IMR-90 (cell line): ENCODE data around the gene DRAP1. TPM values are rescaled to one million over a fixed set of nuclear protein-coding genes. Genes with fewer than 3 reads are reported as not detected.
"Not testable (repeated sequence)": the region's sequence is repeated elsewhere in the genome, so short reads cannot be mapped to it uniquely, and the experiment has no call there.

Experiments used
- ATAC-seq: fragments of 200-7000 bp; cut with Tn5 transposase; 2 replicates; pipeline ENCODE4 v1.9.1; 2020; ENCODE audit warnings: low read depth, mild to moderate bottlenecking, moderate library complexity
- BruUV-seq: library from RNA; stranded (reverse); fragments of 400-500 nt; replicated peaks from 2 replicates; lab custom pipeline; 2021; lab: Mats Ljungman, UMichigan
- CTCF ChIA-PET: fragments of 300-600 bp; formaldehyde crosslinking; extraction: SDS; loops from one replicate; lab custom pipeline; 2021; ENCODE audit warnings: antibody characterized with exemption; lab: Yijun Ruan, JAX
- POLR2A ChIA-PET: fragments of 300-600 bp; sonication (Branson Sonifier 250); formaldehyde crosslinking; loops from one replicate; lab custom pipeline; 2022; ENCODE audit warnings: antibody characterized with exemption; ENCODE audit not compliant: unreplicated experiment; lab: Charles Lee
- DNase-seq: peaks from one replicate; pipeline ENCODE4 v3.0.0; 2013
- H2AFZ ChIP-seq: replicated peaks from 2 replicates; pipeline ENCODE3; 2013; ENCODE audit warnings: low read length, mild to moderate bottlenecking; ENCODE audit not compliant: poor library complexity
- H2AK5ac ChIP-seq: 2 replicates; pipeline ENCODE4 v1.6.1; 2013; ENCODE audit warnings: low read depth, low read length, inconsistent platforms
- H2AK9ac ChIP-seq: replicated peaks from 2 replicates; pipeline ENCODE3; 2013; ENCODE audit warnings: mild to moderate bottlenecking, low read depth, low read length, moderate library complexity; ENCODE audit not compliant: poor library complexity
- H2BK120ac ChIP-seq: 2 replicates; pipeline ENCODE4 v1.6.1; 2013; ENCODE audit warnings: low read depth, low read length, inconsistent platforms
- H2BK15ac ChIP-seq: 3 replicates; pipeline ENCODE4 v1.6.1; 2013; ENCODE audit warnings: low read depth, low read length, inconsistent platforms
- H2BK20ac ChIP-seq: 2 replicates; pipeline ENCODE4 v1.6.1; 2013; ENCODE audit warnings: low read depth, mild to moderate bottlenecking, inconsistent platforms, low read length, moderate library complexity
- H2BK5ac ChIP-seq: 2 replicates; pipeline ENCODE4 v1.6.1; 2013; ENCODE audit warnings: mild to moderate bottlenecking, low read depth, low read length, inconsistent platforms; ENCODE audit not compliant: poor library complexity, severe bottlenecking
- H3K14ac ChIP-seq: replicated peaks from 2 replicates; pipeline ENCODE4 v1.6.1; 2013; ENCODE audit warnings: low read depth, low read length, inconsistent platforms
- H3K18ac ChIP-seq: 2 replicates; pipeline ENCODE4 v1.6.1; 2013; ENCODE audit warnings: low read depth, low read length, control low read depth
- H3K23ac ChIP-seq: 2 replicates; pipeline ENCODE4 v1.6.1; 2013; ENCODE audit warnings: low read depth, low read length, inconsistent platforms
- H3K27ac ChIP-seq: 2 replicates; pipeline ENCODE4 v1.5.1; 2013; ENCODE audit warnings: mild to moderate bottlenecking, control low read depth, low read length; ENCODE audit not compliant: insufficient read depth
- H3K27me3 ChIP-seq: 2 replicates; pipeline ENCODE4 v1.6.1; 2013; ENCODE audit warnings: low read length; ENCODE audit not compliant: control insufficient read depth, insufficient read depth
- H3K36me3 ChIP-seq: 2 replicates; pipeline ENCODE4 v1.6.1; 2013; ENCODE audit warnings: low read length, mixed read lengths; ENCODE audit not compliant: control insufficient read depth, insufficient read depth
- H3K4ac ChIP-seq: 2 replicates; pipeline ENCODE4 v1.6.1; 2013; ENCODE audit warnings: low read depth, low read length, inconsistent platforms
- H3K4me1 ChIP-seq: 2 replicates; pipeline ENCODE4 v1.6.1; 2013; ENCODE audit warnings: low read length, mixed read lengths; ENCODE audit not compliant: control insufficient read depth, insufficient read depth
- H3K4me2 ChIP-seq: 2 replicates; pipeline ENCODE4 v1.6.1; 2013; ENCODE audit warnings: low read depth, mild to moderate bottlenecking, control low read depth, low read length, moderate library complexity
- H3K4me3 ChIP-seq: 2 replicates; pipeline ENCODE4 v1.5.1; 2013; ENCODE audit warnings: low read depth, mild to moderate bottlenecking, control low read depth, low read length, moderate library complexity; ENCODE audit not compliant: insufficient read depth
- H3K56ac ChIP-seq: 2 replicates; pipeline ENCODE4 v1.6.1; 2013; ENCODE audit warnings: low read length, inconsistent platforms; ENCODE audit not compliant: insufficient read depth; ENCODE audit errors: extremely low read depth
- H3K79me1 ChIP-seq, 2 experiments: 2 replicates each; pipeline ENCODE4 v1.6.1; 2013; ENCODE audit warnings: low read length in 2 of 2, inconsistent platforms in 1 of 2, low read depth in 1 of 2
- H3K9ac ChIP-seq: 2 replicates; pipeline ENCODE4 v1.6.1; 2013; ENCODE audit warnings: low read depth, low read length, control low read depth
- H3K9me1 ChIP-seq: 2 replicates; pipeline ENCODE4 v1.6.1; 2013; ENCODE audit warnings: low read length, inconsistent platforms; ENCODE audit not compliant: insufficient read depth
- H3K9me3 ChIP-seq: 2 replicates; pipeline ENCODE4 v1.6.1; 2013; ENCODE audit warnings: low read length; ENCODE audit not compliant: control insufficient read depth, insufficient read depth
- H4K20me1 ChIP-seq: 2 replicates; pipeline ENCODE4 v1.6.1; 2013; ENCODE audit warnings: low read length, inconsistent platforms; ENCODE audit not compliant: insufficient read depth
- H4K5ac ChIP-seq: 2 replicates; pipeline ENCODE4 v1.6.1; 2013; ENCODE audit warnings: mild to moderate bottlenecking, low read depth, low read length, control low read depth
- H4K8ac ChIP-seq, 2 experiments: 2 replicates each; pipeline ENCODE4 v1.6.1; 2013; ENCODE audit warnings: low read depth in 2 of 2, low read length in 2 of 2, control low read depth in 1 of 2, inconsistent platforms in 1 of 2
- H4K91ac ChIP-seq: 2 replicates; pipeline ENCODE4 v1.6.1; 2013; ENCODE audit warnings: low read depth, low read length, inconsistent platforms; ENCODE audit not compliant: insufficient read depth
- WGBS, 2 experiments: methylation state at CpG; one replicate each; pipeline versions ENCODE4 v1.1.5 to v1.1.7; 2013; ENCODE audit warnings: missing lambda C conversion rate in 2 of 2; ENCODE audit not compliant: insufficient read length in 1 of 2; ENCODE audit errors: extremely low coverage in 2 of 2; 5-methylcytosine and 5-hydroxymethylcytosine counted together
- dilution Hi-C: fragments of 300-500 bp; cut with HindIII; formaldehyde crosslinking; loops from one replicate; pipeline ENCODE4 v1.14.3; 2018; ENCODE audit warnings: low sequenced_read_pairs; ENCODE audit not compliant: unreplicated experiment
- in situ Hi-C: fragments of 300-500 bp; cut with MboI; formaldehyde crosslinking; loops from 3 replicates; pipeline ENCODE4 v1.14.3; 2019; ENCODE audit warnings: low sequenced_read_pairs, inconsistent platforms, mixed read lengths
- intact Hi-C: fragments of 100-400 bp; cut with micrococcal nuclease; formaldehyde crosslinking; loops from 2 replicates; pipeline ENCODE4 v1.10.0; 2022
- polyA plus RNA-seq, 3 experiments: library from polyadenylated mRNA; depleted of rRNA; stranded (reverse); fragments of >200 nt; gene quantifications; 2 replicates each; pipeline ENCODE4 v1.2.3, GENCODE V29; 2012; ENCODE audit warnings: low replicate concordance in 1 of 3
- total RNA-seq: library from RNA; depleted of rRNA; stranded (reverse); fragments of >200 nt; gene quantifications from 2 replicates; pipeline ENCODE4 v1.2.3, GENCODE V29; 2012

DRAP1 gene
- total and polyA plus RNA-seq, 2 of the 4 experiments (the other 2 are of a cell fraction): 237 to 344 TPM

- H3K4me3 ChIP-seq, H2AK9ac ChIP-seq, POLR2A ChIA-PET, BruUV-seq, H4K20me1 ChIP-seq, H2BK15ac ChIP-seq, H2BK120ac ChIP-seq, H4K91ac ChIP-seq, H3K79me1 ChIP-seq, H3K4me2 ChIP-seq, H2BK5ac ChIP-seq, H3K14ac ChIP-seq, intact Hi-C loops, in situ Hi-C loops, H3K18ac ChIP-seq, H3K4me1 ChIP-seq, H2AK5ac ChIP-seq, H3K9ac ChIP-seq, H3K56ac ChIP-seq, H4K5ac ChIP-seq, ATAC-seq, H3K27me3 ChIP-seq, H3K23ac ChIP-seq, H4K8ac ChIP-seq, H3K4ac ChIP-seq, H2BK20ac ChIP-seq, H3K27ac ChIP-seq, H3K36me3 ChIP-seq, CTCF ChIA-PET, H3K9me1 ChIP-seq, DNase-seq, dilution Hi-C loops, H2AFZ ChIP-seq, H3K9me3 ChIP-seq: not testable (repeated sequence)
- WGBS, 2 experiments: no CpG with 5 or more reads among the region's 5 CpGs
These were observed 31.5 kb downstream of the DRAP1 start for GRCh38 chr11:65950711-65951110.

GRCh38 chr11:65951641-65952040, 32.4 kb downstream of the DRAP1 start:
- H3K79me1 ChIP-seq, POLR2A ChIA-PET, H3K56ac ChIP-seq, H3K9me3 ChIP-seq, H3K23ac ChIP-seq, H3K4ac ChIP-seq, H3K4me3 ChIP-seq, H3K36me3 ChIP-seq, DNase-seq, H4K5ac ChIP-seq, H3K9ac ChIP-seq, in situ Hi-C loops, H4K8ac ChIP-seq, H2AK9ac ChIP-seq, H3K9me1 ChIP-seq, H3K4me1 ChIP-seq, intact Hi-C loops, H4K20me1 ChIP-seq, ATAC-seq, H3K14ac ChIP-seq, H3K4me2 ChIP-seq, H2AK5ac ChIP-seq, H4K91ac ChIP-seq, H2BK5ac ChIP-seq, H3K18ac ChIP-seq, H2BK120ac ChIP-seq, H2BK15ac ChIP-seq, H3K27ac ChIP-seq, H3K27me3 ChIP-seq, H2BK20ac ChIP-seq, H2AFZ ChIP-seq, BruUV-seq, dilution Hi-C loops: not testable (repeated sequence)
- CTCF ChIA-PET: interaction anchor here (0.6 kb wide), 1 partner anchor 19 kb away, joined by 3 read pairs; no protein-coding TSS in a partner anchor
- WGBS, 2 experiments: no CpG with 5 or more reads among the region's 3 CpGs
